GM12873 (cell line): ENCODE measurements around the gene CYTH1.

Source experiments
- CTCF ChIP-seq: IDR thresholded peaks from 2 replicates; pipeline ENCODE4 v1.5.1; 2012; ENCODE audit warnings: low read depth, mild to moderate bottlenecking, moderate library complexity, low read length, control low read depth; ENCODE audit not compliant: insufficient read depth; ENCODE audit errors: missing control alignments

Gene CYTH1

GRCh38 chr17:78645421-78646295, 136.4 kb downstream of the CYTH1 start:
- TF ChIP-seq CTCF: no peak

GRCh38 chr17:78644931-78645351, 137.1 kb downstream of the CYTH1 start:
- no peak for TF ChIP-seq CTCF

DNA sequence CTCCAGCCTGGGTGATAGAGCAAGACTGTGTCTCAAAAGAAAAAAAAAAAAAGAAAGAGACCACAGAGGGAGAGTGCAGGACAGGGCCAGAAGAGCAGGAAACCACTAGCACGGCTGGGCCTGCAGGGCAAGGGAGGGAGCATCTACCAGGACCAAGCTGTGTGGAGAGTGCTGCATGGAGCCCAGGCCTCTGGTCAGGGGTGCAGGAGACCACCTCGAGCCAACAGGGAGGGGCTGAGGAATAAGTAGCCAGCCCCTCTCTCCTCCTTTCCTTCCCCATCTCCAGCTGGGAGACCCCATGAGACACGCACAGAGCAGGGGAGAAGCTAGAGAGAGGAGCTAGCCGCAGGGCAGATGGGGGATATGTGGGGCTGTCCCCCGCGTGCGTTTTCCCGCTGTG, 137.8 kb downstream of the CYTH1 start:
- no peak for TF ChIP-seq CTCF

DNA sequence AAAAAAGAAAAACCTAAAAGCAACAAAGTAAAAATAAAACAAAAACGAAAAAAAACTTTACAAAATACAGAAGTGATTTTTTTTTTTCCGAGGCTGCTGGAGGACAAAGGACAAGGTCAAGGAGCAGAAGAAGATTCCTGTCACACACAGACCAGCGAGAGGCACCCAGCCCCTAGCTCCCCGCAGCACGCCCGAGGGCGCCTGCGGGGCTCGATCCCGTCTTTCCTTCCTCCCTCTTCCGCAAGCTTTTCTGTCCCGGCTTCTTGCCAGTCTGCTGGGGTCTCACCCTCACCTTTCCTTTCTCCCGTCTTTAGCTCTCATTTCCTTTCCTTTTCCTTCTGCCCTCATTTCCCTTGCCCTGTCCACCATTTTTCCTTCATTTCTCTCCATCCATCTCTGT, 138.7 kb downstream of the CYTH1 start:
- TF ChIP-seq CTCF: no peak

DNA sequence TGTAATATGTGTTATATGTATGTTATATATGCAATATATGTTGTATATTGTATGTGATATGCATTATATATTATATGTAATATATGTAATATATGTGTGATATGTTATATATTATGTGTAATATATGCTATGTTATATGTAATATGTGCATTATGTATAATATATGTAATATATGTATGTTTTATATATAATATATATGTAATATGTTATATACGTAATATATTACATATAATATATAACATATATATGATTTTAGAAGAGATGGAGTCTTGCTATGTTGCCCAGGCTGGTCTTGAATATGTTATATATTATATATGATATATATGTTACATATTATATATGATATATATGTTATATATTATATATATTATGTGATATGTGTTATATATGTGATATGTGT, 139.4 kb downstream of the CYTH1 start:
- no peak for TF ChIP-seq CTCF

DNA sequence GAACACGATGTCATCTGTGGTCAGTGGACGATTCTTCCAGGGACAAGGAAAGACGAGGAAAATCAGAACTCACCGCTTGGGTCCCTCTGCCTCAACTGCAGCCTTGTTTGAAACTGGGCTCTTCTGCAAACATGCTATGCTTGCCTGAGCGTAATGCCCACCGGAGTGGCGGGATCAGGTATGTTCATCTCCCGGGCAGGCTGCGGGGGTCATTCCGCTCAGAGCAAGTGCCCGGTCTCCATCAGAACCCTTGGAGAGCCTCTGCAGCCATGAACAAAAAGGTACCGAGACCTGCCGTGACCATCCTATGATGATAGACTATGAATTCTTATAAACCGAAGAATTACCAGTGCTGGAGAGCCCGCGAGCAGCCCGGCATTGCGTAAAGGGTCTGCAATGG, 140.4 kb downstream of the CYTH1 start:
- TF ChIP-seq CTCF: no peak

DNA sequence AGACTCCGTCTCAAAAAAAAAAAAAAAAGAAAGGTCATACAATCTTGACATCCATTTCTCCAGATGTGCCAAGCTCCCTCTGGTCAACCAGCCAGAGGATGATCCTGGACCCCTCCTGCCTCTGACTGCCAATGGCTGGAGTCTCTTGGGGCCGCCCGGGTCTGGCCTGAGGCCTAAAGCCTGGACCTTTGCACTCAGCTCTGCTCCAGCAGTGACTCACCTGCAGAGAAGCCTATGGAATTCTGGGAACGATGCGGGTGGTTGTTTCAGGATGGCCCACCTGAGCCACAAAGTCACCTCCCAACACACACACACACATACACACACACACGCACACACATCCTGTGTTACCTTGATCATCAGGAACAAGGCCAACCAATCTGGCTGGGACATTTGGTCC, 140.8 kb downstream of the CYTH1 start:
- TF ChIP-seq CTCF: no peak
